Measurements from ENCODE around the gene EFNA5. TPM values are rescaled to one million over a fixed set of nuclear protein-coding genes. Genes with fewer than 3 reads are reported as not detected.
A peak's percentile ranks its signal among the peaks of the same experiment; 100 is the strongest.

The EFNA5 gene
- total and polyA plus RNA-seq, 2 experiments from 2014 or later = 8.5 to 18.8 TPM

- Histone ChIP-seq H3K27me3 (no peaks in the 10 kb centered on the region), H3K36me3 (replicated peaks; ENCODE audit: insufficient read depth, low read depth) (no peaks in the 10 kb centered on the region), H3K27ac (peak overlapping the region; percentile 8), H2AFZ (no peak overlapping the region), H3K4me3 (no peak overlapping the region), H3K9me2 (replicated peaks; ENCODE audit: insufficient read depth) (no peaks in the 10 kb centered on the region), H3K9me3 (ENCODE audit: low read depth) (no peaks in the 10 kb centered on the region), H3K4me2 (no peak overlapping the region), H3K4me1 (ENCODE audit: insufficient read depth) (peaks cover 19% of the 10 kb centered on the region), H3K79me2 (peaks cover 37% of the 10 kb centered on the region), H4K20me1 (ENCODE audit: insufficient read depth, poor library complexity, severe bottlenecking) (no peaks in the 10 kb centered on the region)
- WGBS (ENCODE audit: low lambda C conversion rate, missing lambda C conversion rate) = 90% methylated on average over 7 of the region's 7 CpGs
- DNase-seq (ENCODE audit: low spot score) = no peak
- TF ChIP-seq CTCF (IDR thresholded peaks at IDR 0.05; ENCODE audit: poor library complexity) (no peak), EZH2 (IDR thresholded peaks at IDR 0.05; ENCODE audit: borderline replicate concordance) (no peak), EZH2phosphoT487 (IDR thresholded peaks at IDR 0.05; ENCODE audit: low read depth, severe bottlenecking, unreplicated experiment) (no peak)
Observed at GRCh38 chr5:107515521-107516080, 155.1 kb downstream of the EFNA5 start.

- TF ChIP-seq CTCF (IDR thresholded peaks at IDR 0.05; ENCODE audit: poor library complexity) = no peak
- TF ChIP-seq EZH2 (IDR thresholded peaks at IDR 0.05; ENCODE audit: borderline replicate concordance) = no peak
- TF ChIP-seq EZH2phosphoT487 (IDR thresholded peaks at IDR 0.05; ENCODE audit: low read depth, severe bottlenecking, unreplicated experiment) = no peak
- no peak overlapping the region for H3K4me2 ChIP-seq
- H4K20me1 ChIP-seq (ENCODE audit: insufficient read depth, poor library complexity, severe bottlenecking) = no peaks in the 10 kb centered on the region
- H3K9me3 ChIP-seq (ENCODE audit: low read depth) = no peaks in the 10 kb centered on the region
- peaks cover 7% of the 10 kb centered on the region for H3K4me1 ChIP-seq (ENCODE audit: insufficient read depth)
- H3K9me2 ChIP-seq (replicated peaks; ENCODE audit: insufficient read depth) = no peaks in the 10 kb centered on the region
- H3K36me3 ChIP-seq (replicated peaks; ENCODE audit: insufficient read depth, low read depth) = no peaks in the 10 kb centered on the region
- no peak overlapping the region for H3K4me3 ChIP-seq
- WGBS (ENCODE audit: low lambda C conversion rate, missing lambda C conversion rate) = 69% methylated on average over 2 of the region's 2 CpGs
- H3K79me2 ChIP-seq = peaks cover 49% of the 10 kb centered on the region
- no peak for DNase-seq (ENCODE audit: low spot score)
- no peak overlapping the region for H2AFZ ChIP-seq
- peak overlapping the region; percentile 21 for H3K27ac ChIP-seq
- H3K27me3 ChIP-seq = no peaks in the 10 kb centered on the region
Observed at GRCh38 chr5:107514305-107514704, 156.4 kb downstream of the EFNA5 start.

- H2AFZ ChIP-seq = no peak overlapping the region
- WGBS (ENCODE audit: low lambda C conversion rate, missing lambda C conversion rate) = 68% methylated on average over 10 of the region's 10 CpGs
- H3K4me2 ChIP-seq = no peak overlapping the region
- peaks cover 55% of the 10 kb centered on the region for H3K79me2 ChIP-seq
- no peaks in the 10 kb centered on the region for H3K36me3 ChIP-seq (replicated peaks; ENCODE audit: insufficient read depth, low read depth)
- TF ChIP-seq EZH2 (IDR thresholded peaks at IDR 0.05; ENCODE audit: borderline replicate concordance) (no peak), CTCF (IDR thresholded peaks at IDR 0.05; ENCODE audit: poor library complexity) (no peak), EZH2phosphoT487 (IDR thresholded peaks at IDR 0.05; ENCODE audit: low read depth, severe bottlenecking, unreplicated experiment) (no peak)
- no peak for DNase-seq (ENCODE audit: low spot score)
- no peaks in the 10 kb centered on the region for H4K20me1 ChIP-seq (ENCODE audit: insufficient read depth, poor library complexity, severe bottlenecking)
- peaks cover 7% of the 10 kb centered on the region for H3K4me1 ChIP-seq (ENCODE audit: insufficient read depth)
- H3K9me3 ChIP-seq (ENCODE audit: low read depth) = no peaks in the 10 kb centered on the region
- peak overlapping the region; percentile 21 for H3K27ac ChIP-seq
- H3K4me3 ChIP-seq = no peak overlapping the region
- no peaks in the 10 kb centered on the region for H3K27me3 ChIP-seq
- no peaks in the 10 kb centered on the region for H3K9me2 ChIP-seq (replicated peaks; ENCODE audit: insufficient read depth)
Observed at GRCh38 chr5:107513337-107514085, 157.2 kb downstream of the EFNA5 start.
